HUES64 (cell line): ENCODE results near the gene MMP28.

Experiments used
- H3K27ac ChIP-seq: 2 replicates; pipeline ENCODE4 v1.7.0; 2013; ENCODE audit warnings: low read depth, low read length, inconsistent platforms
- H3K27me3 ChIP-seq: 2 replicates; pipeline ENCODE4 v1.6.1; 2013; ENCODE audit warnings: mild to moderate bottlenecking, low read length; ENCODE audit not compliant: insufficient read depth
- H3K36me3 ChIP-seq: 2 replicates; pipeline ENCODE4 v1.6.1; 2013; ENCODE audit warnings: mild to moderate bottlenecking, low read length; ENCODE audit not compliant: insufficient read depth
- H3K4me1 ChIP-seq: 2 replicates; pipeline ENCODE4 v1.6.1; 2013; ENCODE audit warnings: mild to moderate bottlenecking, low read length, moderate library complexity; ENCODE audit not compliant: insufficient read depth
- H3K4me3 ChIP-seq: 2 replicates; pipeline ENCODE4 v1.5.1; 2013; ENCODE audit warnings: mild to moderate bottlenecking, low read length, moderate library complexity
- H3K9ac ChIP-seq: 2 replicates; pipeline ENCODE4 v1.6.1; 2013; ENCODE audit warnings: mild to moderate bottlenecking, low read depth, low read length
- H3K9me3 ChIP-seq: 2 replicates; pipeline ENCODE4 v1.6.1; 2013; ENCODE audit warnings: low read depth, low read length; ENCODE audit not compliant: insufficient read depth
- WGBS: fragments of 150-250, 120-280 bp; methylation state at CpG from one replicate; pipeline ENCODE4 v1.1.7; 2013; ENCODE audit warnings: missing lambda C conversion rate; 5-methylcytosine and 5-hydroxymethylcytosine counted together

MMP28 gene

GRCh38 chr17:35812456-35812855 lies 17.0 kb upstream of the MMP28 start:
- no peaks in the 10 kb centered on the region for H3K9me3 ChIP-seq
- H3K36me3 ChIP-seq = peaks cover 45% of the 10 kb centered on the region
- peaks cover 20% of the 10 kb centered on the region for H3K4me1 ChIP-seq
- no peak overlapping the region for H3K4me3 ChIP-seq
- 91% methylated on average over 5 of the region's 5 CpGs for WGBS
- H3K27ac ChIP-seq = no peak overlapping the region
- no peaks in the 10 kb centered on the region for H3K27me3 ChIP-seq
- H3K9ac ChIP-seq = no peak overlapping the region

GRCh38 chr17:35811759-35812158 lies 16.3 kb upstream of the MMP28 start:
- Histone ChIP-seq H3K4me3 (no peak overlapping the region), H3K27ac (no peak overlapping the region), H3K36me3 (peaks cover 38% of the 10 kb centered on the region), H3K27me3 (no peaks in the 10 kb centered on the region), H3K9ac (no peak overlapping the region), H3K4me1 (peaks cover 20% of the 10 kb centered on the region), H3K9me3 (no peaks in the 10 kb centered on the region)
- 94% methylated on average over 6 of the region's 6 CpGs for WGBS

- no peaks in the 10 kb centered on the region for H3K9me3 ChIP-seq
- H3K36me3 ChIP-seq = peaks cover 20% of the 10 kb centered on the region
- no peaks in the 10 kb centered on the region for H3K27me3 ChIP-seq
- peak overlapping the region; percentile 95 for H3K9ac ChIP-seq
- peak overlapping the region; percentile 92 for H3K4me3 ChIP-seq
- H3K27ac ChIP-seq = peak overlapping the region; percentile 93
- peaks cover 20% of the 10 kb centered on the region for H3K4me1 ChIP-seq
- WGBS = under 1% methylated on average over 20 of the region's 24 CpGs
Measured at GRCh38 chr17:35809855-35810461, 14.5 kb upstream of the MMP28 start.

- under 1% methylated on average over 67 of the region's 71 CpGs for WGBS
- Histone ChIP-seq H3K9ac (peak within 1 kb of the TSS; percentile 95), H3K4me3 (peak within 1 kb of the TSS; percentile 92), H3K9me3 (no peaks in the 10 kb centered on the region), H3K27me3 (no peaks in the 10 kb centered on the region), H3K36me3 (peaks cover 16% of the 10 kb centered on the region), H3K4me1 (peaks cover 20% of the 10 kb centered on the region), H3K27ac (peak within 1 kb of the TSS; percentile 93)
Measured at GRCh38 chr17:35808962-35809854, 13.8 kb upstream of the MMP28 start, which contains the start of gene TAF15. Gene TAF15, plus strand, starts transcription at chr17:35809484. Its CDS starts 86 bp downstream, at chr17:35809570.

GRCh38 chr17:35808240-35808961 lies 13.0 kb upstream of the MMP28 start:
- Histone ChIP-seq H3K9ac (peak overlapping the region; percentile 95), H3K27ac (peak overlapping the region; percentile 93; the same call in 1 of the 2 replicates), H3K27me3 (no peaks in the 10 kb centered on the region), H3K4me3 (peak overlapping the region; percentile 92), H3K9me3 (no peaks in the 10 kb centered on the region), H3K36me3 (peaks cover 16% of the 10 kb centered on the region), H3K4me1 (peaks cover 20% of the 10 kb centered on the region)
- 39% methylated on average over 19 of the region's 19 CpGs for WGBS

GRCh38 chr17:35807371-35808144 lies 12.1 kb upstream of the MMP28 start:
- no peak overlapping the region for H3K9ac ChIP-seq
- H3K4me3 ChIP-seq = no peak overlapping the region

GRCh38 chr17:35804658-35805192 lies 9.3 kb upstream of the MMP28 start:
- no peaks in the 10 kb centered on the region for H3K27me3 ChIP-seq
- H3K9me3 ChIP-seq = no peaks in the 10 kb centered on the region
- H3K9ac ChIP-seq = no peak overlapping the region
- 38% methylated on average over 1 of the region's 1 CpG for WGBS
- H3K4me1 ChIP-seq = peaks cover 9% of the 10 kb centered on the region; the same call in 1 of the 2 replicates
- no peak overlapping the region for H3K4me3 ChIP-seq
- no peak overlapping the region for H3K27ac ChIP-seq
- H3K36me3 ChIP-seq = no peaks in the 10 kb centered on the region

More at GRCh38 chr17:35807371-35808144, 12.1 kb upstream of the MMP28 start:
- WGBS = 89% methylated on average over 7 of the region's 7 CpGs
- Histone ChIP-seq H3K36me3 (peaks cover 16% of the 10 kb centered on the region), H3K27me3 (no peaks in the 10 kb centered on the region), H3K9me3 (no peaks in the 10 kb centered on the region), H3K27ac (no peak overlapping the region), H3K4me1 (peaks cover 20% of the 10 kb centered on the region)

- 82% methylated on average over 9 of the region's 9 CpGs for WGBS
- H3K9me3 ChIP-seq = no peaks in the 10 kb centered on the region
- peaks cover 23% of the 10 kb centered on the region for H3K27me3 ChIP-seq
- no peaks in the 10 kb centered on the region for H3K36me3 ChIP-seq
- H3K27ac ChIP-seq = no peak overlapping the region
- no peaks in the 10 kb centered on the region for H3K4me1 ChIP-seq
- no peak overlapping the region for H3K4me3 ChIP-seq
- no peak overlapping the region for H3K9ac ChIP-seq
Measured at GRCh38 chr17:35801583-35802224, 6.3 kb upstream of the MMP28 start.

GRCh38 chr17:35799942-35800341 lies 4.5 kb upstream of the MMP28 start:
- Histone ChIP-seq H3K36me3 (no peaks in the 10 kb centered on the region), H3K27ac (no peak overlapping the region), H3K4me1 (no peaks in the 10 kb centered on the region), H3K9ac (no peak overlapping the region), H3K27me3 (peaks cover 41% of the 10 kb centered on the region), H3K4me3 (no peak overlapping the region), H3K9me3 (no peaks in the 10 kb centered on the region)

- Histone ChIP-seq H3K4me1 (no peaks in the 10 kb centered on the region; the same call in 1 of the 2 replicates), H3K9me3 (no peaks in the 10 kb centered on the region), H3K4me3 (no peak overlapping the region), H3K9ac (no peak overlapping the region), H3K36me3 (no peaks in the 10 kb centered on the region), H3K27ac (no peak overlapping the region), H3K27me3 (peaks cover 61% of the 10 kb centered on the region)
- 81% methylated on average over 5 of the region's 5 CpGs for WGBS
Measured at GRCh38 chr17:35797918-35798317, 2.5 kb upstream of the MMP28 start.
